Activated naive CD4-positive, alpha-beta T cell treated with Interleukin-2 at 50 U/mL for 16 hours (primary cell): ENCODE data around the gene CFAP251.
"Not testable (repeated sequence)": the region's sequence is repeated elsewhere in the genome, so short reads cannot be mapped to it uniquely, and the experiment has no call there.

Source experiments
- DNase-seq: peaks from one replicate; pipeline ENCODE4 v3.0.0-alpha.2; 2020

CFAP251 gene

GRCh38 chr12:122029620-122030423 is 111.4 kb downstream of the CFAP251 start:
- no peak for DNase-seq

- no peak for DNase-seq
Observed at GRCh38 chr12:122030424-122031035, 112.1 kb downstream of the CFAP251 start.

- DNase-seq, result peak; percentile 62
Observed at GRCh38 chr12:122031342-122032216, 113.2 kb downstream of the CFAP251 start.

GRCh38 chr12:122032580-122032979 is 114.2 kb downstream of the CFAP251 start:
- no peak for DNase-seq

GRCh38 chr12:122035292-122035691 is 116.9 kb downstream of the CFAP251 start:
- DNase-seq, result no peak

GRCh38 chr12:122036153-122036552 is 117.8 kb downstream of the CFAP251 start:
- no peak for DNase-seq

- no peak for DNase-seq
Observed at GRCh38 chr12:122040579-122041386, 122.4 kb downstream of the CFAP251 start.

- DNase-seq, result not testable (repeated sequence)
Observed at GRCh38 chr12:122041458-122041857, 123.1 kb downstream of the CFAP251 start.

- DNase-seq, result no peak
Observed at GRCh38 chr12:122042910-122043309, 124.5 kb downstream of the CFAP251 start.

GRCh38 chr12:122043476-122043875 is 125.1 kb downstream of the CFAP251 start:
- DNase-seq, result no peak

- no peak for DNase-seq
Observed at GRCh38 chr12:122045262-122045661, 126.9 kb downstream of the CFAP251 start.

GRCh38 chr12:122046145-122046544 is 127.8 kb downstream of the CFAP251 start:
- no peak for DNase-seq

GRCh38 chr12:122048151-122048550 is 129.8 kb downstream of the CFAP251 start:
- no peak for DNase-seq

GRCh38 chr12:122049827-122050226 is 131.4 kb downstream of the CFAP251 start:
- no peak for DNase-seq

GRCh38 chr12:122050706-122051105 is 132.3 kb downstream of the CFAP251 start:
- no peak for DNase-seq

GRCh38 chr12:122051231-122051876 is 133.0 kb downstream of the CFAP251 start:
- DNase-seq, result no peak

GRCh38 chr12:122052285-122052684 is 133.9 kb downstream of the CFAP251 start:
- DNase-seq, result no peak
